Lung (tissue), 12 donors: Measurements from ENCODE around the gene OR2T1. TPM values are rescaled to one million over a fixed set of nuclear protein-coding genes. Genes with fewer than 3 reads are reported as not detected.
"Not testable (repeated sequence)": the region's sequence is repeated elsewhere in the genome, so short reads cannot be mapped to it uniquely, and the experiment has no call there.

Experiments
- ATAC-seq: fragments of 200-7000 bp; cut with Tn5 transposase; one replicate; pipeline ENCODE4 v1.9.1; 2020; ENCODE audit warnings: moderate number of reproducible peaks; ENCODE audit not compliant: insufficient read depth, low FRiP score
- DNase-seq, 3 donors: peaks; one replicate each; pipeline ENCODE4 v3.0.0-alpha.2; 2013 to 2017
- H3K27ac ChIP-seq, 2 donors: one replicate each; pipeline ENCODE4 v1.5.1; 2013; ENCODE audit warnings: mild to moderate bottlenecking in 2 of 2, moderate library complexity in 2 of 2, control low read depth in 1 of 2, inconsistent platforms in 1 of 2, low read depth in 1 of 2, low read length in 1 of 2
- H3K27me3 ChIP-seq, 3 donors: one replicate each; pipeline ENCODE4 v1.5.1; 2013; ENCODE audit warnings: low read length in 2 of 3; ENCODE audit not compliant: control insufficient read depth in 3 of 3, insufficient read depth in 3 of 3
- H3K36me3 ChIP-seq, 4 donors: one replicate each; pipeline ENCODE4 v1.5.1; 2013; ENCODE audit warnings: low read length in 4 of 4, mild to moderate bottlenecking in 1 of 4, moderate library complexity in 1 of 4; ENCODE audit not compliant: control insufficient read depth in 4 of 4, insufficient read depth in 4 of 4
- H3K4me1 ChIP-seq, 5 donors: one replicate each; pipeline ENCODE4 v1.5.1; 2013; ENCODE audit warnings: low read length in 5 of 5, mild to moderate bottlenecking in 2 of 5, moderate library complexity in 1 of 5; ENCODE audit not compliant: control insufficient read depth in 5 of 5, insufficient read depth in 5 of 5
- H3K4me3 ChIP-seq: one replicate; pipeline ENCODE4 v1.5.1; 2013; ENCODE audit warnings: mild to moderate bottlenecking, control low read depth, moderate library complexity
- H3K9ac ChIP-seq, 2 donors: one replicate each; pipeline ENCODE4 v1.5.1; 2013; ENCODE audit warnings: low read length in 2 of 2, control low read depth in 1 of 2; ENCODE audit not compliant: insufficient read depth in 1 of 2
- H3K9me3 ChIP-seq, 4 donors: one replicate each; pipeline ENCODE4 v1.5.1; 2013; ENCODE audit warnings: low read length in 3 of 4, mild to moderate bottlenecking in 1 of 4, moderate library complexity in 1 of 4; ENCODE audit not compliant: control insufficient read depth in 4 of 4, insufficient read depth in 3 of 4
- CTCF ChIP-seq: IDR thresholded peaks from 2 replicates; pipeline ENCODE4 v1.5.1; 2012; ENCODE audit warnings: mild to moderate bottlenecking; ENCODE audit errors: control extremely low read depth, extremely low read depth
- WGBS, 2 donors: extraction: QIAGEN DNeasy Blood & Tissue Kit; methylation state at CpG; one replicate each; pipeline ENCODE4 v1.1.7; 2013; 5-methylcytosine and 5-hydroxymethylcytosine counted together
- polyA plus RNA-seq, 2 donors: library from polyadenylated mRNA; stranded (reverse); fragments of 200-250 nt; gene quantifications; one replicate each; pipeline ENCODE4 v1.2.1, GENCODE V29; 2013
- total RNA-seq, 2 donors: library from RNA; depleted of rRNA in 1 of 2; stranded (reverse); fragments of >200 nt in 1 of 2; gene quantifications; one replicate each; pipeline ENCODE4 v1.2.1, GENCODE V29; 2014 to 2021
- donor health status: control.
- donor health status: control.
- donor health status: Bipolar disorder and iron deficiency.
- donor health status: healthy.
- donor health status: DM: yes; HTN: yes; CAD: no.

Gene OR2T1
- total and polyA plus RNA-seq, 4 donors: not detected

- H3K27ac ChIP-seq: no peak overlapping the region
- no peaks in the 10 kb centered on the region for H3K4me1 ChIP-seq
- no peak for TF ChIP-seq CTCF
- ATAC-seq (no peak), DNase-seq (no peak)
- WGBS, 2 donors: 76 to 87% methylated on average over 2 of the region's 2 CpGs
- H3K36me3 ChIP-seq: no peaks in the 10 kb centered on the region
- no peak overlapping the region for H3K4me3 ChIP-seq
- H3K9ac ChIP-seq: no peak overlapping the region
- no peaks in the 10 kb centered on the region for H3K27me3 ChIP-seq
- peaks cover 0 to 7% (median 1%) of the 10 kb centered on the region in 4 donors for H3K9me3 ChIP-seq
These were observed 15.0 kb downstream of the OR2T1 start for GRCh38 chr1:248417854-248418253.

- peak in 1 of 3 donors; percentile 1 for DNase-seq
These were observed 18.5 kb downstream of the OR2T1 start for GRCh38 chr1:248421384-248421783.

GRCh38 chr1:248427526-248428191, 24.8 kb downstream of the OR2T1 start:
- H3K27me3 ChIP-seq, H3K9ac ChIP-seq, H3K4me3 ChIP-seq, H3K36me3 ChIP-seq, H3K9me3 ChIP-seq, H3K4me1 ChIP-seq, DNase-seq, ATAC-seq, H3K27ac ChIP-seq: not testable (repeated sequence)
- WGBS, 2 donors: 66 to 67% methylated on average over 3 of the region's 3 CpGs

More at GRCh38 chr1:248421384-248421783, 18.5 kb downstream of the OR2T1 start:
- Histone ChIP-seq H3K4me1 (no peaks in the 10 kb centered on the region), H3K27me3 (no peaks in the 10 kb centered on the region), H3K36me3 (no peaks in the 10 kb centered on the region), H3K4me3 (no peak overlapping the region), H3K27ac (no peak overlapping the region), H3K9me3 (peaks cover 0 to 5% (median under 1%) of the 10 kb centered on the region in 4 donors), H3K9ac (no peak overlapping the region)
- TF ChIP-seq CTCF: no peak
- ATAC-seq: no peak
- WGBS, 2 donors: 13 to 38% methylated on average over 1 of the region's 1 CpG

GRCh38 chr1:248428192-248428533, 25.3 kb downstream of the OR2T1 start:
- not testable (repeated sequence) for H3K27ac ChIP-seq, H3K9ac ChIP-seq, H3K27me3 ChIP-seq, DNase-seq, H3K4me3 ChIP-seq, ATAC-seq, H3K36me3 ChIP-seq, H3K9me3 ChIP-seq, H3K4me1 ChIP-seq
- 80 to 86% methylated on average over 3 of the region's 3 CpGs for WGBS, 2 donors

- not testable (repeated sequence) for H3K9ac ChIP-seq, H3K36me3 ChIP-seq, H3K27ac ChIP-seq, H3K4me3 ChIP-seq, H3K9me3 ChIP-seq, ATAC-seq, DNase-seq, H3K27me3 ChIP-seq, H3K4me1 ChIP-seq
- WGBS, 2 donors: 75 to 81% methylated on average over 11 of the region's 11 CpGs
These were observed 28.8 kb downstream of the OR2T1 start for GRCh38 chr1:248431683-248432082.

GRCh38 chr1:248432201-248432600, 29.4 kb downstream of the OR2T1 start:
- not testable (repeated sequence) for DNase-seq, H3K36me3 ChIP-seq, H3K9ac ChIP-seq, H3K27me3 ChIP-seq, H3K27ac ChIP-seq, H3K4me3 ChIP-seq, H3K9me3 ChIP-seq, H3K4me1 ChIP-seq, ATAC-seq
- WGBS, 2 donors: 67 to 69% methylated on average over 4 of the region's 4 CpGs

- not testable (repeated sequence) for H3K27me3 ChIP-seq, H3K4me3 ChIP-seq, DNase-seq, ATAC-seq, H3K9me3 ChIP-seq, H3K27ac ChIP-seq, H3K4me1 ChIP-seq, H3K36me3 ChIP-seq, H3K9ac ChIP-seq
- 94 to 95% methylated on average over 19 to 37 of the region's 38 CpGs for WGBS, 2 donors
These were observed 31.1 kb downstream of the OR2T1 start for GRCh38 chr1:248433811-248434415.
